Right lobe of liver (tissue), 4 donors: ENCODE data around the gene JMY.

Source experiments
- CTCF ChIP-seq, 4 donors: fragments of 200-600 bp in 3 of 4; fragments of 450-650 bp in 1 of 4; IDR thresholded peaks; one replicate each; pipeline versions ENCODE4 v1.5.1 to v1.8.0; 2016 to 2022; ENCODE audit warnings: antibody characterized with exemption in 4 of 4, mild to moderate bottlenecking in 2 of 4
- POLR2A ChIP-seq: fragments of 450-650 bp; IDR thresholded peaks from one replicate; pipeline ENCODE4 v1.6.1; 2017; ENCODE audit warnings: antibody characterized with exemption, mild to moderate bottlenecking
- donor health status: DM: no; HTN: no; CAD: no.
- donor health status: DM: no; HTN: no; CAD: no.
- donor health status: DM: no; HTN: yes; CAD: no.

- TF ChIP-seq CTCF (IDR thresholded peaks at IDR 0.05) (no peak), POLR2A (no peak)
These were observed 30.0 kb upstream of the JMY start for GRCh38 chr5:79205965-79206364.
